ENCODE measurements around the gene UBE2D2.

Gene UBE2D2

GRCh38 chr5:139646912-139647505, 85.9 kb downstream of the UBE2D2 start:
- no peak overlapping the region for H3K27ac ChIP-seq
- TF ChIP-seq ZFX (IDR thresholded peaks at IDR 0.05; ENCODE audit: borderline replicate concordance) = no peak
- TF ChIP-seq CTCF (IDR thresholded peaks at IDR 0.05) = no peak

- H3K27ac ChIP-seq = 0 out of 2 replicates have a peak overlapping the region, but pooled peaks have one; percentile 54
- TF ChIP-seq ZFX (IDR thresholded peaks at IDR 0.05; ENCODE audit: borderline replicate concordance) (no peak), CTCF (IDR thresholded peaks at IDR 0.05) (no peak)
Measured at GRCh38 chr5:139647506-139648204, 86.5 kb downstream of the UBE2D2 start.

GRCh38 chr5:139648205-139649081, 87.3 kb downstream of the UBE2D2 start, which contains the start of gene CXXC5:
CXXC5 (plus strand) TSS chr5:139648349; CDS start chr5:139680524, 32,175 bp downstream.
- H3K27ac ChIP-seq = peak within 1 kb of the TSS; percentile 54
- TF ChIP-seq ZFX (IDR thresholded peaks at IDR 0.05; ENCODE audit: borderline replicate concordance) (no peak), CTCF (IDR thresholded peaks at IDR 0.05) (no peak)

GRCh38 chr5:139649082-139649991, 88.2 kb downstream of the UBE2D2 start:
- TF ChIP-seq CTCF (IDR thresholded peaks at IDR 0.05) = no peak
- TF ChIP-seq ZFX (IDR thresholded peaks at IDR 0.05; ENCODE audit: borderline replicate concordance) = no peak
- H3K27ac ChIP-seq = no peak overlapping the region

GRCh38 chr5:139650031-139650688, 89.0 kb downstream of the UBE2D2 start:
- TF ChIP-seq CTCF (IDR thresholded peaks at IDR 0.05) = no peak
- TF ChIP-seq ZFX (IDR thresholded peaks at IDR 0.05; ENCODE audit: borderline replicate concordance) = no peak
- H3K27ac ChIP-seq = no peak overlapping the region

GRCh38 chr5:139650689-139651042, 89.5 kb downstream of the UBE2D2 start:
- TF ChIP-seq ZFX (IDR thresholded peaks at IDR 0.05; ENCODE audit: borderline replicate concordance) = no peak
- TF ChIP-seq CTCF (IDR thresholded peaks at IDR 0.05) = no peak
- no peak overlapping the region for H3K27ac ChIP-seq
